HUES64 (cell line): Measurements from ENCODE around the gene OR2D3.
"Not testable (repeated sequence)": the region's sequence is repeated elsewhere in the genome, so short reads cannot be mapped to it uniquely, and the experiment has no call there.

Experiments
- H3K27ac ChIP-seq: 2 replicates; pipeline ENCODE4 v1.7.0; 2013; ENCODE audit warnings: low read depth, low read length, inconsistent platforms
- H3K27me3 ChIP-seq: 2 replicates; pipeline ENCODE4 v1.6.1; 2013; ENCODE audit warnings: mild to moderate bottlenecking, low read length; ENCODE audit not compliant: insufficient read depth
- H3K36me3 ChIP-seq: 2 replicates; pipeline ENCODE4 v1.6.1; 2013; ENCODE audit warnings: mild to moderate bottlenecking, low read length; ENCODE audit not compliant: insufficient read depth
- H3K4me1 ChIP-seq: 2 replicates; pipeline ENCODE4 v1.6.1; 2013; ENCODE audit warnings: mild to moderate bottlenecking, low read length, moderate library complexity; ENCODE audit not compliant: insufficient read depth
- H3K4me3 ChIP-seq: 2 replicates; pipeline ENCODE4 v1.5.1; 2013; ENCODE audit warnings: mild to moderate bottlenecking, low read length, moderate library complexity
- H3K9ac ChIP-seq: 2 replicates; pipeline ENCODE4 v1.6.1; 2013; ENCODE audit warnings: mild to moderate bottlenecking, low read depth, low read length
- H3K9me3 ChIP-seq: 2 replicates; pipeline ENCODE4 v1.6.1; 2013; ENCODE audit warnings: low read depth, low read length; ENCODE audit not compliant: insufficient read depth
- WGBS: fragments of 150-250, 120-280 bp; methylation state at CpG from one replicate; pipeline ENCODE4 v1.1.7; 2013; ENCODE audit warnings: missing lambda C conversion rate; 5-methylcytosine and 5-hydroxymethylcytosine counted together

OR2D3 gene

DNA sequence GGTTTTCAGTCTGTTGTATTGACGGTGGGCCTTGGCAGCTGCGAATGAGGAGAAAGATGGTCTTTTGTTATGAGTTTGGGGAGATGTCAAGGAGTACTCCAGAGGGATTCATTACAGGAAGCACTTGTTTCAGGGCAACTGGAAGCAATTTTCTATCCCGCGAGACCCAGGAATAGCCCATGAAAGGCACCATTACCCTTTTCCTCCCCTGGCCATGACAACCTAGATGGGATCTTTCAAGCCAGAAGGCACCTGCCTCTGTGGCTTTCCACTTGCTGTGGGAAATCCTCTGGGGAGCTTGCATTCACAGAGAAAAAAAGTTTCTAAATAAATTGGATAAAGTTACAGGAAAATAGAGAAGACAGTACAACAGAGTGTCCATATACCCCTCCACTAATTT lies 8.1 kb downstream of the OR2D3 start:
- Histone ChIP-seq H3K4me1 (peaks cover 21% of the 10 kb centered on the region), H3K9me3 (no peaks in the 10 kb centered on the region), H3K9ac (no peak overlapping the region), H3K27me3 (peaks cover 12% of the 10 kb centered on the region; the same call in 1 of the 2 replicates), H3K4me3 (no peak overlapping the region), H3K36me3 (peaks cover 16% of the 10 kb centered on the region), H3K27ac (no peak overlapping the region)
- WGBS, result 64% methylated on average over 4 of the region's 4 CpGs

- H3K4me1 ChIP-seq, result peaks cover 21% of the 10 kb centered on the region
Observed at GRCh38 chr11:6931146-6931713, 10.4 kb downstream of the OR2D3 start.

DNA sequence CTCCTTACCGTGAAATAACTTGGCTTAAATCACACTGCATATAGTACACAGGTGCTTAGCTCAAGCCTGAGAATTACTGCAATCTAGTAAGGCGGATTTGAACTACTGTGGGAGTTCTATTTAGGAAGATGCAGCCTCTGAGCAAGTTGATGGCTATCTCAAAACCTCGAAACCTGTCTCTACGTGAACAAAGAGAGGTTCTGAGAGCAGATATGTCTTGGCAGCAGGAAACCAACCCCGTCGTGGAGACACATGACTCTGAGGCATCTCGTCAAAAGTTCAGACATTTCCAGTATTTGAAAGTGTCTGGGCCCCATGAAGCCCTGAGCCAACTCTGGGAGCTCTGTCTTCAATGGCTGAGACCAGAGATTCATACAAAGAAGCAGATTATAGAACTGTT lies 11.3 kb downstream of the OR2D3 start:
- Histone ChIP-seq H3K9me3 (no peaks in the 10 kb centered on the region), H3K4me1 (peaks cover 21% of the 10 kb centered on the region), H3K9ac (no peak overlapping the region), H3K36me3 (peaks cover 44% of the 10 kb centered on the region), H3K4me3 (no peak overlapping the region), H3K27ac (no peak overlapping the region), H3K27me3 (peaks cover 9% of the 10 kb centered on the region; the same call in 1 of the 2 replicates)
- 95% methylated on average over 7 of the region's 7 CpGs for WGBS

More at GRCh38 chr11:6931146-6931713, 10.4 kb downstream of the OR2D3 start:
- Histone ChIP-seq H3K9ac (no peak overlapping the region), H3K27ac (no peak overlapping the region), H3K27me3 (peaks cover 12% of the 10 kb centered on the region; the same call in 1 of the 2 replicates), H3K4me3 (no peak overlapping the region), H3K36me3 (peaks cover 38% of the 10 kb centered on the region), H3K9me3 (no peaks in the 10 kb centered on the region)
- 97% methylated on average over 3 of the region's 3 CpGs for WGBS

DNA sequence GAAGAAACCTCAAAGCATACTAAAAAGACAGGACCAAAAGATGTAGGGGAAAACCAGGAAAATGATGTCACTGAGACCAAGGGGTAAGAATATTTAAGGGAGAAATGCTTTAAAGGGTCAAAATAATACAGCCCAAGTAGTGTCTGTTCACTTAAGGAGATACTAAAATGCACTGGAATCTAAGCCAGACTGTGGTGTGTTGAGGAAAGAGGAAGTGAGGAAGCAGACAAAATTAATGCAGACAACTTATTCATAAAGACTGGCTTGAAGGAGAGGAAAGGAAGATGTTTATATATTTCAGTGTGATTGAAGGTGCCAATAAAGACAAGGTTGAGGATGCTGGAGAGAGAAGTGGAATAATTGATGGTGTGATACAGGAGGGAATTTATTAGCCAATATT lies 21.2 kb downstream of the OR2D3 start:
- H3K4me1 ChIP-seq, result no peaks in the 10 kb centered on the region
- no peak overlapping the region for H3K9ac ChIP-seq
- H3K36me3 ChIP-seq, result peaks cover 39% of the 10 kb centered on the region
- H3K27ac ChIP-seq, result no peak overlapping the region
- no peaks in the 10 kb centered on the region for H3K27me3 ChIP-seq
- H3K4me3 ChIP-seq, result no peak overlapping the region
- no peaks in the 10 kb centered on the region for H3K9me3 ChIP-seq

- Histone ChIP-seq H3K27ac (no peak overlapping the region), H3K27me3 (no peaks in the 10 kb centered on the region), H3K4me1 (no peaks in the 10 kb centered on the region), H3K36me3 (peaks cover 50% of the 10 kb centered on the region), H3K9ac (no peak overlapping the region), H3K4me3 (no peak overlapping the region), H3K9me3 (no peaks in the 10 kb centered on the region)
- 100% methylated on average over 2 of the region's 3 CpGs for WGBS
Observed at GRCh38 chr11:6943131-6943530, 22.3 kb downstream of the OR2D3 start.

DNA sequence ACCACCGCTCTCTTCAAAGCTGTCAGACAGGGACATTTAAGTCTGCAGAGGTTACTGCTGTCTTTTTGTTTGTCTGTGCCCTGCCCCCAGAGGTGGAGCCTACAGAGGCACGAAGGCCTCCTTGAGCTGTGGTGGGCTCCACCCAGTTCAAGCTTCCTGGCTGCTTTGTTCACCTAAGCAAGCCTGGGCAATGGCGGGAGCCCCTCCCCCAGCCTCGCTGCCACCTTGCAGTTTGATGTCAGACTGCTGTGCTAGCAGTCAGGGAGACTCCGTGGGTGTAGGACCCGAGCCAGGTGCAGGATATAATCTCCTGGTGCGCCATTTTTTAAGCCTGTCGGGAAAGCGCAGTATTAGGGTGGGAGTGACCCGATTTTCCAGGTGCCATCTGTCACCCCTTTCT lies 33.4 kb downstream of the OR2D3 start:
- not testable (repeated sequence) for H3K27ac ChIP-seq

GRCh38 chr11:6962141-6962540 lies 41.3 kb downstream of the OR2D3 start:
- Histone ChIP-seq H3K27ac (no peak overlapping the region), H3K4me3 (no peak overlapping the region), H3K27me3 (no peaks in the 10 kb centered on the region), H3K4me1 (no peaks in the 10 kb centered on the region), H3K36me3 (peaks cover 14% of the 10 kb centered on the region; the same call in 1 of the 2 replicates), H3K9ac (no peak overlapping the region), H3K9me3 (no peaks in the 10 kb centered on the region)

More for the DNA sequence above, 33.4 kb downstream of the OR2D3 start:
- not testable (repeated sequence) for H3K9me3 ChIP-seq, H3K9ac ChIP-seq, H3K27me3 ChIP-seq, H3K4me1 ChIP-seq, H3K4me3 ChIP-seq
- WGBS, result 94% methylated on average over 9 of the region's 10 CpGs
- H3K36me3 ChIP-seq, result peaks cover 29% of the 10 kb centered on the region

DNA sequence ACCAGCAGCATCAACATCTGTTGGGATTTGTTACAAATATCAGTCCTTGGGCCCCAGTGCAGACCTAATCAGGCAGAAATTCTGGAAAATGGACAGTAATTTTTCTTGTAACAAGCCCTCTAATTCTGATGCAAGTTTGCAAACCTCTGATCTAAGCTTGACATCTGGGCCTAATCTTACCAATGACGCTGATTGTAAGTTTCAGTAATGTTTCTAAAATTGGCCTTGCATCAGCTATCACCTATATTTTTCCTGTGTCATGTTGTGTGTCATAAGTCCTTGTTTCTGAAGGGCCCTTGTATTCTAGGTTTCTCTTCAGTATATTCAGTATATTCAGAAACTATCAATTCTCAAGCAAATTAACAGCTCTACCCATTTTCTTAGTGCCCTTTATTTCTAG lies 41.9 kb downstream of the OR2D3 start:
- no peaks in the 10 kb centered on the region for H3K9me3 ChIP-seq
- H3K4me1 ChIP-seq, result no peaks in the 10 kb centered on the region
- H3K36me3 ChIP-seq, result 0 out of 2 replicates have a peak, but pooled peaks cover 11% of the 10 kb centered on the region
- no peak overlapping the region for H3K9ac ChIP-seq
- no peak overlapping the region for H3K27ac ChIP-seq
- 93% methylated on average over 1 of the region's 1 CpG for WGBS
- no peaks in the 10 kb centered on the region for H3K27me3 ChIP-seq
- no peak overlapping the region for H3K4me3 ChIP-seq

- Histone ChIP-seq H3K36me3 (0 out of 2 replicates have a peak, but pooled peaks cover 3% of the 10 kb centered on the region), H3K9me3 (no peaks in the 10 kb centered on the region), H3K4me1 (no peaks in the 10 kb centered on the region), H3K9ac (no peak overlapping the region), H3K27ac (no peak overlapping the region), H3K27me3 (no peaks in the 10 kb centered on the region), H3K4me3 (no peak overlapping the region)
- WGBS, result no CpG with 5 or more reads among the region's 1 CpG
Observed at GRCh38 chr11:6968816-6969215, 48.0 kb downstream of the OR2D3 start.

GRCh38 chr11:6969854-6970253 lies 49.1 kb downstream of the OR2D3 start:
- H3K9me3 ChIP-seq, H3K4me1 ChIP-seq, H3K9ac ChIP-seq, H3K4me3 ChIP-seq, H3K36me3 ChIP-seq, H3K27me3 ChIP-seq, H3K27ac ChIP-seq: not testable (repeated sequence)
- 88% methylated on average over 4 of the region's 4 CpGs for WGBS
